ENCODE data around the gene NOA1.

NOA1 gene

GRCh38 chr4:56977321-56978012 is at the start of gene NOA1:
NOA1 (minus strand) TSS chr4:56977606; CDS start chr4:56977585, 21 bp downstream.
- DNase-seq (ENCODE audit: low read depth) = peak; percentile 99

- peak; percentile 70 for DNase-seq (ENCODE audit: low read depth)
These were observed 45.7 kb upstream of the NOA1 start for GRCh38 chr4:57023104-57023503.

GRCh38 chr4:57020467-57021101 is 43.2 kb upstream of the NOA1 start:
- peak; percentile 48 for DNase-seq (ENCODE audit: low read depth)

GRCh38 chr4:57018980-57019379 is 41.6 kb upstream of the NOA1 start:
- DNase-seq (ENCODE audit: low read depth) = no peak

- no peak for DNase-seq (ENCODE audit: low read depth)
These were observed 36.2 kb upstream of the NOA1 start for GRCh38 chr4:57013543-57014120.

- no peak for DNase-seq (ENCODE audit: low read depth)
These were observed 22.3 kb upstream of the NOA1 start for GRCh38 chr4:56999751-57000150.

GRCh38 chr4:56995525-56995924 is 18.1 kb upstream of the NOA1 start:
- DNase-seq (ENCODE audit: low read depth) = peak; percentile 87

GRCh38 chr4:56990109-56990905 is 12.9 kb upstream of the NOA1 start:
- no peak for DNase-seq (ENCODE audit: low read depth)

GRCh38 chr4:56986952-56987351 is 9.5 kb upstream of the NOA1 start:
- DNase-seq (ENCODE audit: low read depth) = no peak

GRCh38 chr4:56986192-56986591 is 8.8 kb upstream of the NOA1 start:
- no peak for DNase-seq (ENCODE audit: low read depth)

GRCh38 chr4:56981795-56982201 is 4.4 kb upstream of the NOA1 start:
- no peak for DNase-seq (ENCODE audit: low read depth)

GRCh38 chr4:56979421-56980072 is 2.1 kb upstream of the NOA1 start:
- no peak for DNase-seq (ENCODE audit: low read depth)

GRCh38 chr4:56978750-56979303 is 1.4 kb upstream of the NOA1 start, which contains the start of gene POLR2B:
POLR2B (plus strand) TSS chr4:56978896; CDS start chr4:56978986, 90 bp downstream.
- DNase-seq (ENCODE audit: low read depth) = peak; percentile 88

- DNase-seq (ENCODE audit: low read depth) = no peak
These were observed 527 bp downstream of the NOA1 start for GRCh38 chr4:56976837-56977320.

GRCh38 chr4:56976283-56976836 is 1.0 kb downstream of the NOA1 start:
- DNase-seq (ENCODE audit: low read depth) = no peak

- no peak for DNase-seq (ENCODE audit: low read depth)
These were observed 4.1 kb downstream of the NOA1 start for GRCh38 chr4:56973336-56973735.

- DNase-seq (ENCODE audit: low read depth) = no peak
These were observed 4.6 kb downstream of the NOA1 start for GRCh38 chr4:56972809-56973208.

- no peak for DNase-seq (ENCODE audit: low read depth)
These were observed 5.0 kb downstream of the NOA1 start for GRCh38 chr4:56972389-56972788.

GRCh38 chr4:56971383-56971782 is 6.0 kb downstream of the NOA1 start:
- DNase-seq (ENCODE audit: low read depth) = no peak

- no peak for DNase-seq (ENCODE audit: low read depth)
These were observed 16.3 kb downstream of the NOA1 start for GRCh38 chr4:56961107-56961500.

- no peak for DNase-seq (ENCODE audit: low read depth)
These were observed 18.3 kb downstream of the NOA1 start for GRCh38 chr4:56959100-56959499.

All from GM04504 (cell line).